ENCODE measurements around the gene IFI27L1.

- TF ChIP-seq, protein P1, sequence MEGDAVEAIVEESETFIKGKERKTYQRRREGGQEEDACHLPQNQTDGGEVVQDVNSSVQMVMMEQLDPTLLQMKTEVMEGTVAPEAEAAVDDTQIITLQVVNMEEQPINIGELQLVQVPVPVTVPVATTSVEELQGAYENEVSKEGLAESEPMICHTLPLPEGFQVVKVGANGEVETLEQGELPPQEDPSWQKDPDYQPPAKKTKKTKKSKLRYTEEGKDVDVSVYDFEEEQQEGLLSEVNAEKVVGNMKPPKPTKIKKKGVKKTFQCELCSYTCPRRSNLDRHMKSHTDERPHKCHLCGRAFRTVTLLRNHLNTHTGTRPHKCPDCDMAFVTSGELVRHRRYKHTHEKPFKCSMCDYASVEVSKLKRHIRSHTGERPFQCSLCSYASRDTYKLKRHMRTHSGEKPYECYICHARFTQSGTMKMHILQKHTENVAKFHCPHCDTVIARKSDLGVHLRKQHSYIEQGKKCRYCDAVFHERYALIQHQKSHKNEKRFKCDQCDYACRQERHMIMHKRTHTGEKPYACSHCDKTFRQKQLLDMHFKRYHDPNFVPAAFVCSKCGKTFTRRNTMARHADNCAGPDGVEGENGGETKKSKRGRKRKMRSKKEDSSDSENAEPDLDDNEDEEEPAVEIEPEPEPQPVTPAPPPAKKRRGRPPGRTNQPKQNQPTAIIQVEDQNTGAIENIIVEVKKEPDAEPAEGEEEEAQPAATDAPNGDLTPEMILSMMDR (IDR thresholded peaks at IDR 0.05): no peak
- no peak for TF ChIP-seq POLR2A (IDR thresholded peaks at IDR 0.05)
Measured at GRCh38 chr14:94127330-94127729, 46.2 kb downstream of the IFI27L1 start.

Data from lower leg skin (tissue), 3 donors.